Left lung (tissue), 10 donors: ENCODE data around the gene ITPR2. TPM values are rescaled to one million over a fixed set of nuclear protein-coding genes. Genes with fewer than 3 reads are reported as not detected.
A peak's percentile ranks its signal among the peaks of the same experiment; 100 is the strongest.
"Not testable (repeated sequence)": the region's sequence is repeated elsewhere in the genome, so short reads cannot be mapped to it uniquely, and the experiment has no call there.

Experiments
- ATAC-seq: fragments of 200-7000 bp; cut with Tn5 transposase; one replicate; pipeline ENCODE4 v1.9.1; 2020; ENCODE audit warnings: moderate library complexity
- DNase-seq, 4 donors: peaks; one replicate each; pipeline ENCODE4 v3.0.0-alpha.2; 2013 to 2020
- H3K27ac ChIP-seq, 2 donors: fragments of 200-600 bp; sonication (generic) in 1 of 2; one replicate each; pipeline versions ENCODE4 v1.5.0 to v1.8.0; 2020 to 2021
- H3K27me3 ChIP-seq, 2 donors: fragments of 200-600 bp; sonication (generic) in 1 of 2; one replicate each; pipeline versions ENCODE4 v1.5.0 to v1.8.0; 2020 to 2021
- H3K36me3 ChIP-seq, 2 donors: fragments of 200-600 bp; sonication (generic) in 1 of 2; one replicate each; pipeline versions ENCODE4 v1.5.0 to v1.8.0; 2020 to 2021
- H3K4me1 ChIP-seq, 2 donors: fragments of 200-600 bp; one replicate each; pipeline ENCODE4 v1.8.0; 2021
- H3K4me3 ChIP-seq, 2 donors: fragments of 200-600 bp; sonication (generic) in 1 of 2; one replicate each; pipeline versions ENCODE4 v1.5.0 to v1.8.0; 2020 to 2021; ENCODE audit warnings: mild to moderate bottlenecking in 1 of 2
- H3K9me3 ChIP-seq, 2 donors: fragments of 200-600 bp; sonication (generic) in 1 of 2; one replicate each; pipeline versions ENCODE4 v1.5.0 to v1.8.0; 2020 to 2021
- intact Hi-C, 2 donors: fragments of 100-400 bp; cut with DNase I; formaldehyde crosslinking; loops; one replicate each; pipeline versions ENCODE4 v1.11.2 to v1.14.2; 2022
- polyA plus RNA-seq, 6 donors: library from polyadenylated mRNA; unstranded; fragments of 120-200 nt; gene quantifications; one replicate each; pipeline ENCODE4 v1.2.1, GENCODE V29; 2013; ENCODE audit not compliant: insufficient read length in 6 of 6
- total RNA-seq, 2 donors: library from RNA; stranded (reverse); fragmentation: NEBNext Ultra II Directional; extraction: Animal tissue kit (Norgen Biotek cat#: 25700); gene quantifications; one replicate each; pipeline ENCODE4 v1.2.1, GENCODE V29; 2021
- TF ChIP-seq, protein P1 (sequence below), 2 donors: fragments of 200-600 bp; sonication (generic) in 1 of 2; IDR thresholded peaks; one replicate each; pipeline versions ENCODE4 v1.5.0 to v1.8.0; 2021; ENCODE audit warnings: antibody characterized with exemption in 2 of 2
- donor health status: DM: no; HTN: yes; CAD: no.
- donor health status: DM: no; HTN: no; CAD: no.

Gene ITPR2
- total and polyA plus RNA-seq, 8 donors = 5.5 to 67.8 (median 7.5) TPM

DNA sequence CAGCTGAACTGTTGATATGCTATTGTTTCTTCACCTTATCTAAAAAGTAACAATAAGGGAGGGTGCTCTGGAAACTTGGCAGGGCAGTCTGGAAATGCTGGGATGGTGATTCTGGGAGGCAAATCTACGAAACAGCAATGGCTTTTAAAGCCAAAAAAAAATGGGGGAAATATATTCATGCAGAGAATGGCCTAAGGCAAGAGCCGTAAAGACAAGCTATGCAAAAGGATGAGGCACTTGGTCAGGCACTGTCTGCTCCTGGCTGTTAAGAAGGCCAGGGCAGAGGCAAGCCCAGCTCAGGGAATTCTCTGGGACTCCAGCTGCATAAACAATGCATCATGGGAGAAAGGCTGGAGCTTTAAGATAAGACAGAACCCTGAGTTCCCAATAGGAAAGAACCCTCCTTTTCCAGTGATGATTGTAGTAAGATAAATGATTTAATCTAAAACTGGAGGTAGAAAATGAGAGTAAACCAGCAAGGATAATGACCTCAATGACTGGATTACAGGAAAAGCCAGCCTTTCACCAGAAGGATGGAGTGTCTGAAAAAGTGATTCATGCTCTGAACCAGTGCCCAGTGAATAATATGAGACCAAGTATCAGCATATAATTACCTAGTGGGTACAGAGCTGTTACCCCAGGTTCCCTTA is 46.0 kb downstream of the ITPR2 start:
- TF ChIP-seq, protein P1, sequence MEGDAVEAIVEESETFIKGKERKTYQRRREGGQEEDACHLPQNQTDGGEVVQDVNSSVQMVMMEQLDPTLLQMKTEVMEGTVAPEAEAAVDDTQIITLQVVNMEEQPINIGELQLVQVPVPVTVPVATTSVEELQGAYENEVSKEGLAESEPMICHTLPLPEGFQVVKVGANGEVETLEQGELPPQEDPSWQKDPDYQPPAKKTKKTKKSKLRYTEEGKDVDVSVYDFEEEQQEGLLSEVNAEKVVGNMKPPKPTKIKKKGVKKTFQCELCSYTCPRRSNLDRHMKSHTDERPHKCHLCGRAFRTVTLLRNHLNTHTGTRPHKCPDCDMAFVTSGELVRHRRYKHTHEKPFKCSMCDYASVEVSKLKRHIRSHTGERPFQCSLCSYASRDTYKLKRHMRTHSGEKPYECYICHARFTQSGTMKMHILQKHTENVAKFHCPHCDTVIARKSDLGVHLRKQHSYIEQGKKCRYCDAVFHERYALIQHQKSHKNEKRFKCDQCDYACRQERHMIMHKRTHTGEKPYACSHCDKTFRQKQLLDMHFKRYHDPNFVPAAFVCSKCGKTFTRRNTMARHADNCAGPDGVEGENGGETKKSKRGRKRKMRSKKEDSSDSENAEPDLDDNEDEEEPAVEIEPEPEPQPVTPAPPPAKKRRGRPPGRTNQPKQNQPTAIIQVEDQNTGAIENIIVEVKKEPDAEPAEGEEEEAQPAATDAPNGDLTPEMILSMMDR (IDR thresholded peaks at IDR 0.05) = no peak
- ATAC-seq (peak; percentile 59), DNase-seq (no peak)
- Histone ChIP-seq H3K4me3 (no peak overlapping the region), H3K36me3 (no peaks in the 10 kb centered on the region), H3K27ac (peak overlapping the region in 1 of 2 donors; percentile 43), H3K9me3 (no peaks in the 10 kb centered on the region), H3K27me3 (no peaks in the 10 kb centered on the region), H3K4me1 (peaks cover 40 to 71% of the 10 kb centered on the region in 2 donors)
- intact Hi-C loops = no loop called here

DNA sequence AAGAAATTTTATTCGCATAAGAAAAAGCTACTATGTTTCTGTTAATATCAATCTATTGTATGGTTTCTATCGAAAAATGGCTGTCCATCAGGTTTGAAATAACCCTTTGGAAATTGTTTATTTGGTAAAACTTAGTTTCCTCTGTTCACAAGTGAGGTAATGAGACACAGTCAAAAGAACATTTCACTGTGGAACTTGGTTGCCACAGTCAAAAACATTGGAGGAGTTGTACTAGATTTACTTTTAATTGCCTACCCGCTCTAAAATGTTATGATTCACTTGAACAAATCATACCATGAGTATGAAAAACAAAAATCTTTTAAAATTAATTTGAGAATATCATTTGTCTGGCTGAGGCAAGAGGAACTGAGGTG is 46.5 kb downstream of the ITPR2 start:
- Histone ChIP-seq H3K27me3 (no peaks in the 10 kb centered on the region), H3K27ac (peak overlapping the region in 1 of 2 donors; percentile 43)
- intact Hi-C loops = no loop called here

DNA sequence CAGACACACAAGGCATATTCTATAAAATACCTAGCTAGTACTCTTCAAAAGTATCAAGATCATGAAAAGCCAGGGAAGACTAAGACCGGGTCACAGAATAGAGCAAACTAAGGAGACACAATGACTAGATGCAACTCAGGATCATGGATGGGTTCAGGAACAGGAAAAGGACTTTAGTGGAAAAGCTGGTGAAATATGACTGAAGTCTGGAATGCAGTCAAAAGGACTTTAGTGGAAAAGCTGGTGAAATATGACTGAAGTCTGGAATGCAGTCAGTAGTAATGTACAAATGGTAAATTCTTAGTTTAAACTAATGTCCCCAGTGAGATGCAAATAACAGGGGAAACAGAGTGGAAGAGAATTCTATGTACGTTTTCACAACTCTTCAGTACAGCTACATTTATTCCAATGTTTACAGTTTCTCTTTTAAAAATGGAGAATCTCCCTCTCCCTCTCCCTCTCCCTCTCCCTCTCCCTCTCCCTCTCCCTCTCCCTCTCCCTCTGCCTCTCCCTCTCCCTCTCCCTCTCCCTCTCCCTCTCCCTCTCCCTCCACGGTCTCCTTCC is 49.1 kb downstream of the ITPR2 start:
- H3K4me3 ChIP-seq, H3K27me3 ChIP-seq, H3K9me3 ChIP-seq, intact Hi-C loops, ATAC-seq, H3K36me3 ChIP-seq, DNase-seq, H3K27ac ChIP-seq: not testable (repeated sequence)
- peaks cover 11 to 40% of the 10 kb centered on the region in 2 donors for H3K4me1 ChIP-seq

More for the DNA sequence above, 46.5 kb downstream of the ITPR2 start:
- H3K4me1 ChIP-seq = peaks cover 35 to 66% of the 10 kb centered on the region in 2 donors
- no peaks in the 10 kb centered on the region for H3K36me3 ChIP-seq
- TF ChIP-seq, protein P1 (IDR thresholded peaks at IDR 0.05) = no peak
- no peak overlapping the region for H3K4me3 ChIP-seq
- ATAC-seq (no peak), DNase-seq (no peak)
- no peaks in the 10 kb centered on the region for H3K9me3 ChIP-seq

DNA sequence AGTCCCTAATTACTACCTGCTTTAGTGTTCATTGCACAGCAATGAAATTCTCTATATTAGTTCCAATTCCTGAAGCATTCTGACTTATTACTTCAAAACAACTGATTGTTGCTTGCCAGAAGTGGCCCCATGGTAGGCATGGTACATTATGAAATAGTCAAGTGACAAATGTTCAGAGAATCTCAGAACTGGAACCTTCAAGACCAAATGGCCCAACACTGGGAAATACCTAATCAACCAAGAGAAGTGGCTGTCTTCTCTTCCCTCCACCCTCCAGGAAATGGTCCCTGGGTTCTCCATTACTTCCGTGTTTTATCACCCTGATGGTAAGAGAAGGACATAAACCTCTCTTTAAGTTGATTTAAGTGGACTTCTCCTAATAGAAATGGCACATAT is 49.9 kb downstream of the ITPR2 start:
- intact Hi-C loops = no loop called here
- TF ChIP-seq, protein P1 (IDR thresholded peaks at IDR 0.05) = no peak
- H3K36me3 ChIP-seq = peaks cover 0 to 5% of the 10 kb centered on the region in 2 donors
- H3K4me1 ChIP-seq = peaks cover 11 to 34% of the 10 kb centered on the region in 2 donors
- no peak for DNase-seq
- H3K9me3 ChIP-seq = peaks cover 0 to 5% of the 10 kb centered on the region in 2 donors
- H3K27me3 ChIP-seq = no peaks in the 10 kb centered on the region
- no peak for ATAC-seq
- peak overlapping the region in 1 of 2 donors; percentile 24 for H3K27ac ChIP-seq
- H3K4me3 ChIP-seq = no peak overlapping the region

DNA sequence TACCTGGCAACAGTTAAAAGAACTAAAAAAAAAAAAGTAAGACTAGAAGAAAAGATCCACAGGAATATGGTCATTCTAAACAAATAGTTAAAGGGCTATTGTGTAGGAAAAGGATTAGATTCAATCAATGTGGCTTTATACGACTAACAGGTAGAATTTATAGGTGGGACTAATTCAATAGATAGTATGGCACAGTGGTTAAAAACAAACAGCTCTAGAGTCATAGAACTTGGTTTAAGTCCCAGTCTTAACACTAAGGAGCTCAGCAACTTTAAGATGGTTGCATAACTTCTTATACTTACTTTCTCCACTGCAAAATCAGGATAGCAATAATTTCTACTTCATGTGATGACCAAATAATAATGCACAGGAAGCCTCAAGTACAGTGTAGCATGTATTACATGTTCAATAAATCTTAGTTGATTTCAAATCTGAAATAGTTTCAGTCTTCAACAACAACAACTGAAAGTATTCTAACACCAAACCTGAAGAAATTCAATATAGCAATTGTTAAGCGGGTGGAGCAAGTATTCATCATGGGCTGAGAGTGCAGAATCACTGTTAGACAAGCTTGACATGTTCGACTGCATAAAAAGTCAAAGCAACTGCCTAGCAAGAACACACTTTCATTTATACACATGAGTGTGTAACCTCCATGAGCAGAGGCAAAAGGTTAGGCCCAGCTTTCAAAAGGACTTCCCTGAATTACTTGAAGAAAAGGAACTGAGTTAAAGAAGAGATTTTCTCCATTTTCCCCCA is 50.4 kb downstream of the ITPR2 start:
- no peak overlapping the region for H3K4me3 ChIP-seq
- H3K27me3 ChIP-seq = no peaks in the 10 kb centered on the region
- TF ChIP-seq, protein P1 (IDR thresholded peaks at IDR 0.05) = no peak
- peak; percentile 56 for ATAC-seq
- peak overlapping the region in 1 of 2 donors; percentile 24 for H3K27ac ChIP-seq
- peaks cover 0 to 5% of the 10 kb centered on the region in 2 donors for H3K36me3 ChIP-seq
- H3K4me1 ChIP-seq = peaks cover 11 to 30% of the 10 kb centered on the region in 2 donors
- intact Hi-C loops = no loop called here
- H3K9me3 ChIP-seq = peaks cover 0 to 11% of the 10 kb centered on the region in 2 donors
- DNase-seq = no peak

DNA sequence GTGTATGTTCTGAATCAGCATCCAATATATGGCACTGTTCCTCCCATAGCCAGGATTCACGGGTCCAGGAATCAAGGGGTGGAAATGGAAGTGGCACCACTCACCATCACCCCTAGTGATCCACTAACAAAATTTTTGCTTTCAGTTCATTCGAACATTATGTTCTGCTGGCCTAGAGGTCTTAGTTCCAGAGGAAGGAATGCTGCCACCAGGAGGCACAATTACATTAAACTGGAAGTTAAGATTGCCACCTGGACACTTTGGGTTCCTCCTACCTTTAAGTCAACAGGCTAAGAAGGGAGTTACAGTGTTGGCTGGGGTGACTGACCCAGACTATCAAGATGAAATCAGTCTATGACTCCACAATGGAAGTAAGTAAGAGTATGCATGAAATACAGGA is 52.3 kb downstream of the ITPR2 start:
- H3K9me3 ChIP-seq = peaks cover 0 to 25% of the 10 kb centered on the region in 2 donors
- intact Hi-C loops, DNase-seq, ATAC-seq, H3K27me3 ChIP-seq, H3K27ac ChIP-seq, H3K36me3 ChIP-seq, H3K4me3 ChIP-seq: not testable (repeated sequence)
- H3K4me1 ChIP-seq = peaks cover 0 to 18% of the 10 kb centered on the region in 2 donors

DNA sequence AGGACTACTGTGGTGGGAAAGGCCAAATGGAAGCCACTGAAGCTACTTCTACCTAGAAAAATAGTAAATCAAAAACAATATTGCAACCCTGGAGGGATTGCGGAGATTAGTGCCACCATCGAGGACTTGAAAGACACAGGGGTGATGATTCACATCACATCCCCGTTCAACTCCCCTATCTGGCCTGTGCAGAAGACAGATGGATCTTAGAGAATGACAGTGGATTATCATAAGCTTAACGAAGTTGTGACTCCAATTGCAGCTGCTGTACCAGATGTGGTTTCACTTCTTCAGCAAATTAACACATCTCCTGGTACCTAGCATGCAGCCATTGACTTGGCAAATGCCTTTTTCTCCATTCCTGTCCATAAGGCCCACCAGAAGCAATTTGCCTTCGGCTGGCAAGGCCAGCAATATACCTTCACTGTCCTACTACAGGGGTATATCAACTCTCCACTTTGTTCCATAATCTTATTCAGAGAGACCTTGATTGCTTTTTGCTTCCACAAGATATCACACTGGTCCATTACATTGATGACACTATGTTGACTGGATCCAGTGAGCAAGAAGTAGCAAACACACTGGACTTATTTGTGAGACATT is 54.7 kb downstream of the ITPR2 start:
- H3K27me3 ChIP-seq, H3K4me3 ChIP-seq, H3K36me3 ChIP-seq, H3K27ac ChIP-seq, intact Hi-C loops, ATAC-seq, DNase-seq: not testable (repeated sequence)
- H3K4me1 ChIP-seq = peaks cover 0 to 15% of the 10 kb centered on the region in 2 donors
- peaks cover 0 to 25% of the 10 kb centered on the region in 2 donors for H3K9me3 ChIP-seq
